HG03039 (cell line): ENCODE measurements around the gene VDR.
"Not testable (repeated sequence)": the region's sequence is repeated elsewhere in the genome, so short reads cannot be mapped to it uniquely, and the experiment has no call there.

Experiments
- ATAC-seq: cut with Tn5 transposase; IDR thresholded peaks from one replicate; pipeline ENCODE4 v1.9.1; 2021; ENCODE audit warnings: mild to moderate bottlenecking, moderate library complexity; ENCODE audit not compliant: unreplicated experiment

Gene VDR

GRCh38 chr12:47817272-47818006 lies 87.4 kb downstream of the VDR start:
- ATAC-seq, result no peak

GRCh38 chr12:47816403-47817271 lies 88.2 kb downstream of the VDR start:
- ATAC-seq, result no peak

- not testable (repeated sequence) for ATAC-seq
These were observed 89.3 kb downstream of the VDR start for GRCh38 chr12:47815447-47815846.

- ATAC-seq, result no peak
These were observed 90.1 kb downstream of the VDR start for GRCh38 chr12:47814539-47815170.

- peak; percentile 20 for ATAC-seq
These were observed 91.1 kb downstream of the VDR start for GRCh38 chr12:47813511-47814196.

GRCh38 chr12:47812797-47813510 lies 91.8 kb downstream of the VDR start:
- peak; percentile 59 for ATAC-seq

GRCh38 chr12:47811581-47812484 lies 93.0 kb downstream of the VDR start:
- ATAC-seq, result no peak

- no peak for ATAC-seq
These were observed 93.8 kb downstream of the VDR start for GRCh38 chr12:47811072-47811396.

GRCh38 chr12:47809518-47809917 lies 95.3 kb downstream of the VDR start:
- ATAC-seq, result not testable (repeated sequence)

- no peak for ATAC-seq
These were observed 96.0 kb downstream of the VDR start for GRCh38 chr12:47808574-47809365.

- peak; percentile 28 for ATAC-seq
These were observed 96.7 kb downstream of the VDR start for GRCh38 chr12:47808050-47808449.

- no peak for ATAC-seq
These were observed 97.5 kb downstream of the VDR start for GRCh38 chr12:47807338-47807737.

GRCh38 chr12:47805417-47805816 lies 99.4 kb downstream of the VDR start:
- no peak for ATAC-seq

- no peak for ATAC-seq
These were observed 100.6 kb downstream of the VDR start for GRCh38 chr12:47804171-47804570.

- ATAC-seq, result no peak
These were observed 101.5 kb downstream of the VDR start for GRCh38 chr12:47803191-47803875.

GRCh38 chr12:47802312-47802711 lies 102.5 kb downstream of the VDR start:
- ATAC-seq, result no peak

GRCh38 chr12:47801904-47802246 lies 102.9 kb downstream of the VDR start:
- ATAC-seq, result no peak

GRCh38 chr12:47801170-47801903 lies 103.5 kb downstream of the VDR start:
- no peak for ATAC-seq
